GM10266 (cell line): ENCODE measurements around the gene CD44.

Experiments
- DNase-seq: peaks from one replicate; pipeline ENCODE4 v3.0.0; 2012; ENCODE audit errors: extremely low spot score
- TF ChIP-seq, protein P1 (sequence below): IDR thresholded peaks from 2 replicates; pipeline ENCODE4 v1.5.1; 2012; ENCODE audit warnings: mild to moderate bottlenecking, low read depth; ENCODE audit not compliant: control insufficient read depth, insufficient read depth; ENCODE audit errors: missing control alignments

CD44 gene

DNA sequence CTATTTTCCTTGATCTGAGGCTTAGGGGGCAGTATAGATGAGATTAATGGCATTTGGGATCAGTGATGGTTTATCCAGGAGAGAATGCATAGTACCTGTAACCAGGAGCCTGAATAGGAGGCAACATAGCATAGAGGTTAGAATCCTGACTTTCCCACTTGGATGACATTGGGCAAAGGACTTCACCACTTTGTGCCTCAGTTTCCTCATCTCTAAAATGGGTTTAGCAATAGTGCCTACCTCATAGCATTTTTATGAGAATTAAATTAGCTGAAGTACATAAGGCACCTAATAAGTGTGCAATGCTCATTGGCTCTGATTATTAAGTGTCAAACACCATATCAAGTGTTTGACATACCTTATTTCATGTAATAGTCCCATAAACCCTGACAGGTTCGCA lies 30.8 kb downstream of the CD44 start:
- TF ChIP-seq, protein P1, sequence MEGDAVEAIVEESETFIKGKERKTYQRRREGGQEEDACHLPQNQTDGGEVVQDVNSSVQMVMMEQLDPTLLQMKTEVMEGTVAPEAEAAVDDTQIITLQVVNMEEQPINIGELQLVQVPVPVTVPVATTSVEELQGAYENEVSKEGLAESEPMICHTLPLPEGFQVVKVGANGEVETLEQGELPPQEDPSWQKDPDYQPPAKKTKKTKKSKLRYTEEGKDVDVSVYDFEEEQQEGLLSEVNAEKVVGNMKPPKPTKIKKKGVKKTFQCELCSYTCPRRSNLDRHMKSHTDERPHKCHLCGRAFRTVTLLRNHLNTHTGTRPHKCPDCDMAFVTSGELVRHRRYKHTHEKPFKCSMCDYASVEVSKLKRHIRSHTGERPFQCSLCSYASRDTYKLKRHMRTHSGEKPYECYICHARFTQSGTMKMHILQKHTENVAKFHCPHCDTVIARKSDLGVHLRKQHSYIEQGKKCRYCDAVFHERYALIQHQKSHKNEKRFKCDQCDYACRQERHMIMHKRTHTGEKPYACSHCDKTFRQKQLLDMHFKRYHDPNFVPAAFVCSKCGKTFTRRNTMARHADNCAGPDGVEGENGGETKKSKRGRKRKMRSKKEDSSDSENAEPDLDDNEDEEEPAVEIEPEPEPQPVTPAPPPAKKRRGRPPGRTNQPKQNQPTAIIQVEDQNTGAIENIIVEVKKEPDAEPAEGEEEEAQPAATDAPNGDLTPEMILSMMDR = no peak
- DNase-seq = no peak

DNA sequence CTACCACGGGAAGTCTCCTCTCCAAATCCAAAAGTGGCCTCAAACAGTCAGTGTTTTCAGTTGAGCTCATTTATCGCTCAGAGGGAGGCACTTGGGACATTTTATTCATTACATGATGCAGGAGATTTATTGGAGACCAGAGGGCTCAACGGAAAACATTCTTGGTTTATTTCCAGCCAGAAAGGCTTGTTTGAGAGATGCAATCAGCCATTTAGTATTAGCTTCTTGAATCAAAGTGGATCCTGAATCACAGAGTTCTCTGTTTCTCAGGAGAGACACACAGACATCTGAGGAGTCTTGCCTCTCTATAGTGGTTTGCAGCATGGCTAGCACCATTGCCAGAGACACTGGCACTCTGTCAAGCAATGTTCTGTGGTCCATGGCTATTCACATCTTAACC lies 31.5 kb downstream of the CD44 start:
- TF ChIP-seq, protein P1 = no peak
- DNase-seq = no peak

DNA sequence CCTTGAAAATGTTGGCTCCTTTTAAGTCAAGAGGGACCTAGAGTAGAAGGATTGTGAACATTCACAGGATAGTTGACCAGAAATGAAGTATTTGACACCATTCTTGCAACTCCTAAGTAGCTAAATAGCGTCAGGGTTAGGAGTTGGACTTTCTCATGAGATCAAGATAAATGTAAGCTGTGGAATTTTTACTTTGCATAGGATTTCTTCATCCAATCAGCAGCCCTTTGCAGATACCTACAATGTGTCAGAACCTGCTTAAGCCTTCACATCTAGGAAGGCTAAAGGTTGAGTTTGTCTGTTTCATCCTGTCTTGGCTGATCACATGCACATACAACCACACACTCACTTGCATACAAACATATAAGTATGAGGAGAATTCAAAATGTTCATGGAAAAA lies 32.3 kb downstream of the CD44 start:
- TF ChIP-seq, protein P1 = no peak
- no peak for DNase-seq

DNA sequence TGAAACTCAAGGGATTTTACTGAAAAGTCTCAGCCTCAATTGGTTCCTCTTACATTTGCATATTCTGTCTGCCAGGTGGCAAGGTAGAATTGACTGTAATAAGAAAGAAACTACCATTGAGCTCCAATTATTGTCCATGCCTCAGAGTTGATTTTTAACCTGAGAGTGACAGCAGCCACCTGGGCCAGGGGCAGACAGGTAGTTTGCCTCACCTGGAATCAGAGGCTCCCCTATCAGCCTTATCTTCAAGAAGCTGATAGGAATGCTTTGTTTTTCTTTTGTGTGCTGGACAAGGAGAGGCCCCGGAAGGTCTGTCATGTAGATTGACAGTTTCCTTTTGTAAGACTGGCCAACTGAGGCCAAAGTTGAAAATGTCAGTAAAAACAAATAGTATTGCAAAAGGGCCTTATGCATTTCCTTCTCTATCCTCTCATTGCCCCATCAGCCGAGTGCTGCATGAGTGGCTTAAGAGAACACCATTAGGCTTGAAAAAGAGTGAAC lies 34.1 kb downstream of the CD44 start:
- DNase-seq = no peak
- TF ChIP-seq, protein P1 = no peak

DNA sequence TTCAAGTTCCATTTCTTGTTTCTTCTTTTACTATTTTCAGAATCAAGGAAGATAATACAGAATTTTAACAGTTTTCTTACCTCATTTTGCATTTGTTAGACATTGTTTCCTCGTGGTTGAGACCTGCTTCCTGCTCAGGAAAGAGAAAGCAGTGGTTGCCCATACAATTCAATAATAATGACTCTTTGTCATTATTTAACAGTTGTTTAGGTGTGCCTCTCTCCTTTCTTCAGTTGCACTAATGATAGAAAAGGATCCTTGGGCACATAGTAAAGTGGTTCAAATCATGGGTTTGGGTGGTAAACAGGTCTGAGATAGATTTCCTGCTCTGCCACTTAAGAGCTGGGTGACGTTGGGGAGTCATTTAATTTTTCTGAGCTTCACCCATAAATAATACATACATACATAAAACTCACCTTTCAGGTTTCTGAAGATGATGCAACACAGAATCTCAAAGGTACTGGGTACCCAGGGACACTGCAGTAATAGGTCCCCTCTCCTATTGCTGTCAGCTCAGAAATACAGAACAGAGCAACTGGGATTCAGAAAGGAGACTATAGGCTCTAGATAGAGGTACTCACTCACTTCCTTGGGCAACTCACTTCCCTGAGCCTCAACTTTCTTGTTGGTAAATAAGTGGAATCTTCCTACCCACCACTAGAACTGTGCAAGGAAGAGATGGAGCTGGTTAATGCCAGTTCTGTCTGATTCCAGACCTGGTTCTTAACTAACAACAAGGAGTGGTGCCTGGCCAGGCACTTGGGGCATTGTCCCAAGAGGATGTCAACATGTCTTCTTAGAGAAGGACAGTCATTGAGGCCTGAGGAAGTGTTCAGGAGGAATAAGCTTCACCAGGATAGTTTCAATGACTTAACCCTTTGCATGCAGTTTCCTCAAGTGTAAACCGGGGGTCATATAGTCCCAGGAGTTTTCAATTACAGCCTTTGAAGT lies 34.9 kb downstream of the CD44 start:
- DNase-seq = no peak
- TF ChIP-seq, protein P1 = no peak

DNA sequence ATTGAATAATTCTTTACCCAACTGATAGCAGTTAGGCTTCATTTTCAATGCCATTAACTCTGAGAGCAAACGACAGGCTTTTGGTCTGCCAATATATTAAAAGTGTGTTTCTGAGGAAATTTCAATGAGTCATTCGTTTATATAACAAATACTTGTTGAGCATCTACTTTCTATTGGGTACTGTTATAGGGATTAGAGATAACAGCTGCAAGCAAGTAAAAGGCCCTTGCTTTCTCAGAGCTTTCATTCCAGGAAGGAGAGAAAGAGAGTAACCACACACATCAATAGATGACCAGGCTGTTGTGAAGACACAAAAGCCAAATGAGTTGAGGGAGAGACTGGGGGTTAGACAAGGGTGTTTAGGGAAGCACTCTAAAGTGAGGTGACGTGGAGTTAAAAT lies 35.7 kb downstream of the CD44 start:
- no peak for DNase-seq
- TF ChIP-seq, protein P1 = no peak

DNA sequence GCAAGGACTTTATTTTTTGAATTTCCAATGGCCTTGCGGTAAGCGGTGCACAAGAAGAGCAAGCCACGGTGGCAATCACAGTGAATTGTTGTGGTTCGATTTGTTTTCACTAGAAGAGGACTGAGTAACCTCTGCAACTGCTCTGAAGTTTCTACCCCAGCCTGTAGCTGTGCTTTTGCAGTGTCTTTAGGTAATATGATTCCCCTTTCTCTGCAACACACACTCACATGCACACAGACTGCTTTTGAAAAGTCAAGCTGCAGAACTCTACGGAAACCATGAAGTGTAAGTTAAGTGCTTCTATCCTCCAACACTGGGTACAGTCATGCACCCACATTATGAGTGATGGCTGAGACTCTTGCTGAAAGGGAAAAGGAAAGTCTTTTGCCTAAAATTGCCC lies 38.4 kb downstream of the CD44 start:
- DNase-seq = no peak
- TF ChIP-seq, protein P1 = no peak
